ENCODE data around the gene RING1. TPM values are rescaled to one million over a fixed set of nuclear protein-coding genes. Genes with fewer than 3 reads are reported as not detected.

RING1 gene
- polyA plus RNA-seq, 1 of the 3 experiments (the other 2 are of a cell fraction) = 61.3 TPM

DNA sequence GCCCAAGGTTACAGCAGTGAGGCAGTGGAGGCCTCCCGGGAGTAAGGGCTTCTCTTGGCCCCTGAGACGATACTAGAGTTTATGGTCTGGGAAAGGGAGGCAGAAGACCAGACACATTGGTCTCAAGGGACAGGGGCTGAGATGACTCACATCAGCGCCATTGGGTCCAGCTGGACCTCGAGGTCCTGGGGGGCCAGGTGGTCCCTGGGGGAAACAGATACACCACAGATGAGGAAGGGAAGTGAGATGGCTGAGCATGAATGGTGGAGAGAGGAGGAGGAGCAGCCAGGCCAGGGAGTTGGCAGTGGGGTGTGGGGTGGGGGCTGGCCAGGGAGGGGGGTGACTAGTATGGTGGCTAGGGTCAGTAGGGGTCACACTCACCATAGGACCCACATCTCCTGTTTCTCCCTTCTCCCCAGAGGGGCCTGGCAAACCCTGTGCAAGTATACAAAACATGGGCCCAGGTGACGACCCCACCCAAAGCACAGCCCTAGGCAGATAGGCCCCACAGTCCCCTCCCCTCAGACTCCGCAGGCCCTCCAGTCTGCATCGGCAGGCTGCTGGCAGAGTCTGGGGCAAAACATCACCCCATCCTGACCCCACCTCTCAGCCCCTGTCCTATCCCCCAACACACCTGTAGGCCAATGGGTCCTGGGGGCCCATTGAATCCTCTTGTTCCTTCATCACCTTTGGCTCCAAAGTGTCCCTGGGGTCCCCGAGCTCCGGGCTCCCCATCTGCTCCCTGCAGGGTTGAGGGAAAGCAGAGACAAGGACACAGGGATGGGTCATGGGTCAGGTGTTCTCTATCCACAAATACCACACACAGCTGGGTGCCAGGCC, 37.9 kb upstream of the RING1 start:
- no peak for TF ChIP-seq TAF1 (IDR thresholded peaks at IDR 0.05; ENCODE audit: borderline replicate concordance, low read depth, low read length)
- no peak for TF ChIP-seq EP300 (IDR thresholded peaks at IDR 0.05; ENCODE audit: borderline replicate concordance in 1 of 2, low read depth in 1 of 2, low read length in 1 of 2)
- no peak for TF ChIP-seq MEF2A (IDR thresholded peaks at IDR 0.05; ENCODE audit: borderline replicate concordance, low read depth)
- no peak for TF ChIP-seq TEAD4 (IDR thresholded peaks at IDR 0.05; ENCODE audit: borderline replicate concordance, insufficient read depth)
- TF ChIP-seq NFIC (IDR thresholded peaks at IDR 0.05; ENCODE audit: borderline replicate concordance) = no peak
- no peak for TF ChIP-seq RAD21 (IDR thresholded peaks at IDR 0.05; ENCODE audit: low read length)
- TF ChIP-seq PBX3 (IDR thresholded peaks at IDR 0.05) = no peak
- no peak for TF ChIP-seq MAX (IDR thresholded peaks at IDR 0.05; ENCODE audit: low read depth)
- TF ChIP-seq, protein P1, sequence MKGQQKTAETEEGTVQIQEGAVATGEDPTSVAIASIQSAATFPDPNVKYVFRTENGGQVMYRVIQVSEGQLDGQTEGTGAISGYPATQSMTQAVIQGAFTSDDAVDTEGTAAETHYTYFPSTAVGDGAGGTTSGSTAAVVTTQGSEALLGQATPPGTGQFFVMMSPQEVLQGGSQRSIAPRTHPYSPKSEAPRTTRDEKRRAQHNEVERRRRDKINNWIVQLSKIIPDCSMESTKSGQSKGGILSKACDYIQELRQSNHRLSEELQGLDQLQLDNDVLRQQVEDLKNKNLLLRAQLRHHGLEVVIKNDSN (IDR thresholded peaks at IDR 0.05; ENCODE audit: borderline replicate concordance, low read depth) = no peak
- no peak for TF ChIP-seq RCOR1 (IDR thresholded peaks at IDR 0.05; ENCODE audit: low read length)
- Histone ChIP-seq H3K36me3 (replicated peaks in 1 of 2; ENCODE audit: control insufficient read depth in 1 of 2, insufficient read depth in 2 of 2, low read length in 1 of 2) (no peaks in the 10 kb centered on the region), H3K9me3 (no peaks in the 10 kb centered on the region), H3K27me3 (ENCODE audit: insufficient read depth) (no peaks in the 10 kb centered on the region), H3F3A (replicated peaks; ENCODE audit: insufficient read depth) (no peaks in the 10 kb centered on the region), H3K4me3 (ENCODE audit: low read depth in 2 of 2, low read length in 1 of 2) (no peak overlapping the region), H3K79me2 (ENCODE audit: insufficient read depth) (no peaks in the 10 kb centered on the region), H2AFZ (ENCODE audit: low read depth) (no peak overlapping the region), H3K9me2 (no peaks in the 10 kb centered on the region), H3K4me2 (no peak overlapping the region), H4K20me1 (ENCODE audit: insufficient read depth) (no peaks in the 10 kb centered on the region), H3K27ac (ENCODE audit: low read depth in 2 of 2, low read length in 1 of 2) (no peak overlapping the region), H3K9ac (no peak overlapping the region), H3K4me1 (ENCODE audit: control insufficient read depth in 1 of 2, insufficient read depth in 2 of 2, low read depth in 1 of 2, low read length in 1 of 2) (no peaks in the 10 kb centered on the region)
- CTCF ChIA-PET = interaction anchor here (0.6 kb wide), 1 partner anchor 9 kb away, joined by 3 read pairs; no protein-coding TSS in a partner anchor
- 63% methylated on average over 7 of the region's 9 CpGs for WGBS (ENCODE audit: low lambda C conversion rate)
- POLR2A ChIA-PET = no interaction called here
- DNase-seq = peak; percentile 18

DNA sequence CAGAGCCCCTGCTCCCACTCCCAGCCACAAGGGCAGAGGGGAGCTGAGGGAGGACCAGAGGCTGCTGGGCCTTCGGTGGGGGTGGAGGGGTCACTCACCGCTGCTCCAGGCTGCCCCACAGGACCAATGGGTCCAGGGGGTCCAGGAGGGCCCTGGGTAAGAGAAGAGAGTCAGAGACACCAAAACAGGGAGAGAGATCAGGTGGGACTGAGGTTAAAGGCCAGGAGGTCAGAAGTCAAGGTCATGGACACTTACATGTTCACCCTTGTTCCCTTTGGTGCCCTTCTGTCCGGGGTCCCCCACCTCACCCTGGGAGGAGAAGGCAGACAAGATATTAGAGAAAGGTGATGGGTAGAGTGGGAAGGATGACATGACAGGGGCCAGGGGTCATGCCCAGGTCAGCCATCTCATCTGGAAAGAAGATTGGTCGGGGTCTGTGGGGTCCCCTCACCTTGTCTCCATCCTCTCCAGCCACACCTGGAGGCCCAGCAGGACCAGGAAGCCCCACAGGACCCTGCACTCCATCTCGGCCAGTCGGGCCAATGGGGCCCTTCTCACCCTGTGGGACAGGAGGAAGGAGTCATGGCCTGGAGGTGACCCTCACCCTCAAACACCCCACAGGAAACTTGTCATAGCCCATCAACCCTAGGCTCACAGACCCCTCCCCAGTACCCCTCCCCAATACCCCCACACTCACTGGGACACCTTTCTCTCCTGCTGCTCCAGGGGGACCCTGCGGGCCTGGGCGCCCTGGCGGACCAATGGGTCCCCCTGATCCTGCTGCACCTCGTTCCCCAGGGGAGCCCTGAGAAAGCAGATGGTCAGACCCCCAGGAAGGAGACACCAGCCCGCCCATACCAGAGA, 37.1 kb upstream of the RING1 start:
- H4K20me1 ChIP-seq (ENCODE audit: insufficient read depth) = no peaks in the 10 kb centered on the region
- H3K4me3 ChIP-seq (ENCODE audit: low read depth in 2 of 2, low read length in 1 of 2) = no peak overlapping the region
- H2AFZ ChIP-seq (ENCODE audit: low read depth) = no peak overlapping the region
- 47% methylated on average over 2 of the region's 11 CpGs for WGBS (ENCODE audit: low lambda C conversion rate)
- no peaks in the 10 kb centered on the region for H3K9me3 ChIP-seq
- POLR2A ChIA-PET = no interaction called here
- no peaks in the 10 kb centered on the region for H3K27me3 ChIP-seq (ENCODE audit: insufficient read depth)
- no peaks in the 10 kb centered on the region for H3K79me2 ChIP-seq (ENCODE audit: insufficient read depth)
- H3F3A ChIP-seq (replicated peaks; ENCODE audit: insufficient read depth) = no peaks in the 10 kb centered on the region
- H3K9me2 ChIP-seq = no peaks in the 10 kb centered on the region
- no peaks in the 10 kb centered on the region for H3K36me3 ChIP-seq (replicated peaks in 1 of 2; ENCODE audit: control insufficient read depth in 1 of 2, insufficient read depth in 2 of 2, low read length in 1 of 2)
- CTCF ChIA-PET = interaction anchor here (1.0 to 4.6 kb wide), 5 partner anchors 8 to 47 kb away, joined by 3 to 34 read pairs (median 4); no protein-coding TSS in a partner anchor
- H3K27ac ChIP-seq (ENCODE audit: low read depth in 2 of 2, low read length in 1 of 2) = no peak overlapping the region
- DNase-seq = no peak
- no peaks in the 10 kb centered on the region for H3K4me1 ChIP-seq (ENCODE audit: control insufficient read depth in 1 of 2, insufficient read depth in 2 of 2, low read depth in 1 of 2, low read length in 1 of 2)
- no peak overlapping the region for H3K9ac ChIP-seq
- H3K4me2 ChIP-seq = no peak overlapping the region
- TF ChIP-seq MAX (IDR thresholded peaks at IDR 0.05; ENCODE audit: low read depth) (no peak), NRF1 (IDR thresholded peaks at IDR 0.05; ENCODE audit: low read depth, low read length) (no peak), FOXJ3 (CRISPR knock-in tag; IDR thresholded peaks at IDR 0.05) (no peak), RFX5 (IDR thresholded peaks at IDR 0.05; ENCODE audit: low read length) (no peak), NFIC (IDR thresholded peaks at IDR 0.05; ENCODE audit: borderline replicate concordance) (no peak), GABPA (IDR thresholded peaks at IDR 0.05; ENCODE audit: low read depth) (no peak), JUND (IDR thresholded peaks at IDR 0.05) (no peak), FOXM1 (IDR thresholded peaks at IDR 0.05; ENCODE audit: low read depth) (no peak), TCF12 (IDR thresholded peaks at IDR 0.05) (no peak)
- TF ChIP-seq, protein P2, sequence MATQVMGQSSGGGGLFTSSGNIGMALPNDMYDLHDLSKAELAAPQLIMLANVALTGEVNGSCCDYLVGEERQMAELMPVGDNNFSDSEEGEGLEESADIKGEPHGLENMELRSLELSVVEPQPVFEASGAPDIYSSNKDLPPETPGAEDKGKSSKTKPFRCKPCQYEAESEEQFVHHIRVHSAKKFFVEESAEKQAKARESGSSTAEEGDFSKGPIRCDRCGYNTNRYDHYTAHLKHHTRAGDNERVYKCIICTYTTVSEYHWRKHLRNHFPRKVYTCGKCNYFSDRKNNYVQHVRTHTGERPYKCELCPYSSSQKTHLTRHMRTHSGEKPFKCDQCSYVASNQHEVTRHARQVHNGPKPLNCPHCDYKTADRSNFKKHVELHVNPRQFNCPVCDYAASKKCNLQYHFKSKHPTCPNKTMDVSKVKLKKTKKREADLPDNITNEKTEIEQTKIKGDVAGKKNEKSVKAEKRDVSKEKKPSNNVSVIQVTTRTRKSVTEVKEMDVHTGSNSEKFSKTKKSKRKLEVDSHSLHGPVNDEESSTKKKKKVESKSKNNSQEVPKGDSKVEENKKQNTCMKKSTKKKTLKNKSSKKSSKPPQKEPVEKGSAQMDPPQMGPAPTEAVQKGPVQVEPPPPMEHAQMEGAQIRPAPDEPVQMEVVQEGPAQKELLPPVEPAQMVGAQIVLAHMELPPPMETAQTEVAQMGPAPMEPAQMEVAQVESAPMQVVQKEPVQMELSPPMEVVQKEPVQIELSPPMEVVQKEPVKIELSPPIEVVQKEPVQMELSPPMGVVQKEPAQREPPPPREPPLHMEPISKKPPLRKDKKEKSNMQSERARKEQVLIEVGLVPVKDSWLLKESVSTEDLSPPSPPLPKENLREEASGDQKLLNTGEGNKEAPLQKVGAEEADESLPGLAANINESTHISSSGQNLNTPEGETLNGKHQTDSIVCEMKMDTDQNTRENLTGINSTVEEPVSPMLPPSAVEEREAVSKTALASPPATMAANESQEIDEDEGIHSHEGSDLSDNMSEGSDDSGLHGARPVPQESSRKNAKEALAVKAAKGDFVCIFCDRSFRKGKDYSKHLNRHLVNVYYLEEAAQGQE (IDR thresholded peaks at IDR 0.05; ENCODE audit: low read depth, low read length) = no peak
- TF ChIP-seq, protein P3, sequence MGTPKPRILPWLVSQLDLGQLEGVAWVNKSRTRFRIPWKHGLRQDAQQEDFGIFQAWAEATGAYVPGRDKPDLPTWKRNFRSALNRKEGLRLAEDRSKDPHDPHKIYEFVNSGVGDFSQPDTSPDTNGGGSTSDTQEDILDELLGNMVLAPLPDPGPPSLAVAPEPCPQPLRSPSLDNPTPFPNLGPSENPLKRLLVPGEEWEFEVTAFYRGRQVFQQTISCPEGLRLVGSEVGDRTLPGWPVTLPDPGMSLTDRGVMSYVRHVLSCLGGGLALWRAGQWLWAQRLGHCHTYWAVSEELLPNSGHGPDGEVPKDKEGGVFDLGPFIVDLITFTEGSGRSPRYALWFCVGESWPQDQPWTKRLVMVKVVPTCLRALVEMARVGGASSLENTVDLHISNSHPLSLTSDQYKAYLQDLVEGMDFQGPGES (IDR thresholded peaks at IDR 0.05; ENCODE audit: low read depth, low read length) = no peak

All from SK-N-SH (cell line).